Karpas-422 (cell line): ENCODE measurements around the gene LCP2. TPM values are rescaled to one million over a fixed set of nuclear protein-coding genes. Genes with fewer than 3 reads are reported as not detected.

ENCODE experiments used
- DNase-seq: peaks from one replicate; pipeline ENCODE4 v3.0.0-alpha.2; 2015
- H2AFZ ChIP-seq: fragments of 200-600 bp; sonication (generic); 2 replicates; pipeline ENCODE4 v1.6.1; 2014; ENCODE audit warnings: antibody characterized with exemption, low read length, mixed read lengths
- H3K27ac ChIP-seq: fragments of 200-600 bp; sonication (generic); 2 replicates; pipeline ENCODE4 v1.5.1; 2014; ENCODE audit warnings: mild to moderate bottlenecking, low read length, moderate library complexity
- H3K27me3 ChIP-seq: fragments of 200-600 bp; sonication (generic); 2 replicates; pipeline ENCODE4 v1.6.1; 2014; ENCODE audit warnings: low read length, mixed read lengths
- H3K36me3 ChIP-seq: fragments of 200-600 bp; sonication (generic); 2 replicates; pipeline ENCODE4 v1.6.1; 2014; ENCODE audit warnings: low read length, mixed read lengths; ENCODE audit not compliant: insufficient read depth
- H3K4me1 ChIP-seq: fragments of 200-600 bp; sonication (generic); 2 replicates; pipeline ENCODE4 v1.6.1; 2014; ENCODE audit warnings: mild to moderate bottlenecking, low read length, mixed read lengths
- H3K4me2 ChIP-seq: fragments of 200-600 bp; sonication (generic); 2 replicates; pipeline ENCODE4 v1.6.1; 2014; ENCODE audit warnings: low read length, low read depth, mild to moderate bottlenecking; ENCODE audit not compliant: poor library complexity, severe bottlenecking
- H3K4me3 ChIP-seq: fragments of 200-600 bp; sonication (generic); 2 replicates; pipeline ENCODE4 v1.5.1; 2014; ENCODE audit warnings: mild to moderate bottlenecking, antibody characterized with exemption, low read length, mixed read lengths
- H3K79me2 ChIP-seq: fragments of 200-600 bp; sonication (generic); 2 replicates; pipeline ENCODE4 v1.6.1; 2014; ENCODE audit warnings: mild to moderate bottlenecking, low read length, mixed read lengths
- H3K9ac ChIP-seq: fragments of 200-600 bp; sonication (generic); 2 replicates; pipeline ENCODE4 v1.6.0; 2014; ENCODE audit warnings: low read length
- H3K9me2 ChIP-seq: fragments of 200-600 bp; sonication (generic), shearing (Covaris generic); replicated peaks from 2 replicates; pipeline ENCODE4 v1.6.0; 2014; ENCODE audit warnings: mild to moderate bottlenecking, low read length, moderate library complexity; ENCODE audit not compliant: insufficient read depth
- H3K9me3 ChIP-seq: fragments of 300-700, 200-600 bp; sonication (generic); 2 replicates; pipeline ENCODE4 v1.6.1; 2014; ENCODE audit warnings: low read length, mixed read lengths
- H4K20me1 ChIP-seq: fragments of 200-600 bp; sonication (generic); 2 replicates; pipeline ENCODE4 v1.6.1; 2014; ENCODE audit warnings: mild to moderate bottlenecking, antibody characterized with exemption, low read length, low read depth; ENCODE audit not compliant: insufficient read depth
- total RNA-seq: library from RNA; depleted of rRNA; stranded (reverse); fragments of >200 nt; shearing (Covaris generic); gene quantifications from 2 replicates; pipeline ENCODE4 v1.2.3, GENCODE V29; 2014; ENCODE audit warnings: low replicate concordance

LCP2 gene
- total RNA-seq, 1 experiment from 2014 or later: 0.82 TPM

GRCh38 chr5:170283296-170283695, 14.3 kb downstream of the LCP2 start:
- H3K27ac ChIP-seq: no peak overlapping the region

GRCh38 chr5:170280011-170280493, 17.5 kb downstream of the LCP2 start:
- no peaks in the 10 kb centered on the region for H3K36me3 ChIP-seq

More at GRCh38 chr5:170283296-170283695, 14.3 kb downstream of the LCP2 start:
- H3K4me3 ChIP-seq: no peak overlapping the region
- DNase-seq: no peak
- H4K20me1 ChIP-seq: no peaks in the 10 kb centered on the region; the same call in 1 of the 2 replicates
- no peaks in the 10 kb centered on the region for H3K9me2 ChIP-seq
- H3K9ac ChIP-seq: no peak overlapping the region
- H3K4me1 ChIP-seq: peaks cover 37% of the 10 kb centered on the region
- no peaks in the 10 kb centered on the region for H3K9me3 ChIP-seq
- H2AFZ ChIP-seq: no peak overlapping the region
- no peaks in the 10 kb centered on the region for H3K36me3 ChIP-seq
- H3K79me2 ChIP-seq: no peaks in the 10 kb centered on the region
- H3K27me3 ChIP-seq: 0 out of 2 replicates have a peak, but pooled peaks cover 5% of the 10 kb centered on the region
- H3K4me2 ChIP-seq: no peak overlapping the region

GRCh38 chr5:170279459-170279817, 18.1 kb downstream of the LCP2 start:
- H3K27ac ChIP-seq: no peak overlapping the region
- H3K9ac ChIP-seq: no peak overlapping the region
- no peaks in the 10 kb centered on the region for H4K20me1 ChIP-seq
- no peak for DNase-seq
- H3K79me2 ChIP-seq: no peaks in the 10 kb centered on the region
- H3K27me3 ChIP-seq: 0 out of 2 replicates have a peak, but pooled peaks cover 5% of the 10 kb centered on the region
- H2AFZ ChIP-seq: no peak overlapping the region
- peaks cover 21% of the 10 kb centered on the region for H3K4me1 ChIP-seq
- H3K4me2 ChIP-seq: no peak overlapping the region
- no peak overlapping the region for H3K4me3 ChIP-seq
- no peaks in the 10 kb centered on the region for H3K36me3 ChIP-seq
- H3K9me2 ChIP-seq: no peaks in the 10 kb centered on the region
- no peaks in the 10 kb centered on the region for H3K9me3 ChIP-seq

More at GRCh38 chr5:170280011-170280493, 17.5 kb downstream of the LCP2 start:
- Histone ChIP-seq H2AFZ (no peak overlapping the region), H3K4me2 (no peak overlapping the region), H3K27me3 (0 out of 2 replicates have a peak, but pooled peaks cover 5% of the 10 kb centered on the region), H4K20me1 (no peaks in the 10 kb centered on the region), H3K27ac (no peak overlapping the region), H3K9me3 (no peaks in the 10 kb centered on the region), H3K79me2 (no peaks in the 10 kb centered on the region), H3K4me1 (peaks cover 21% of the 10 kb centered on the region), H3K9me2 (no peaks in the 10 kb centered on the region), H3K9ac (no peak overlapping the region), H3K4me3 (no peak overlapping the region)
- DNase-seq: no peak

GRCh38 chr5:170278611-170279458, 18.7 kb downstream of the LCP2 start:
- 0 out of 2 replicates have a peak, but pooled peaks cover 3% of the 10 kb centered on the region for H3K27me3 ChIP-seq
- no peak overlapping the region for H3K27ac ChIP-seq
- H3K36me3 ChIP-seq: no peaks in the 10 kb centered on the region
- H3K4me2 ChIP-seq: peak overlapping the region; percentile 42
- peak overlapping the region; percentile 33; the same call in 1 of the 2 replicates for H3K4me3 ChIP-seq
- peak; percentile 81 for DNase-seq
- H3K9me3 ChIP-seq: no peaks in the 10 kb centered on the region
- no peaks in the 10 kb centered on the region for H3K79me2 ChIP-seq
- no peaks in the 10 kb centered on the region for H4K20me1 ChIP-seq
- no peaks in the 10 kb centered on the region for H3K9me2 ChIP-seq
- no peak overlapping the region for H2AFZ ChIP-seq
- H3K4me1 ChIP-seq: peaks cover 26% of the 10 kb centered on the region
- H3K9ac ChIP-seq: peak overlapping the region; percentile 40

GRCh38 chr5:170277867-170278281, 19.7 kb downstream of the LCP2 start:
- Histone ChIP-seq H2AFZ (no peak overlapping the region), H3K9me3 (no peaks in the 10 kb centered on the region), H4K20me1 (no peaks in the 10 kb centered on the region), H3K4me3 (no peak overlapping the region), H3K27me3 (no peaks in the 10 kb centered on the region), H3K79me2 (no peaks in the 10 kb centered on the region), H3K36me3 (no peaks in the 10 kb centered on the region), H3K4me2 (no peak overlapping the region), H3K27ac (no peak overlapping the region), H3K9me2 (no peaks in the 10 kb centered on the region), H3K4me1 (peaks cover 30% of the 10 kb centered on the region), H3K9ac (no peak overlapping the region)
- no peak for DNase-seq

GRCh38 chr5:170276140-170276539, 21.4 kb downstream of the LCP2 start:
- Histone ChIP-seq H3K27ac (no peak overlapping the region), H3K4me3 (no peak overlapping the region), H3K36me3 (no peaks in the 10 kb centered on the region), H3K27me3 (no peaks in the 10 kb centered on the region), H3K9me3 (no peaks in the 10 kb centered on the region), H3K79me2 (no peaks in the 10 kb centered on the region), H3K4me1 (peaks cover 30% of the 10 kb centered on the region), H2AFZ (no peak overlapping the region), H3K9ac (no peak overlapping the region), H4K20me1 (no peaks in the 10 kb centered on the region), H3K4me2 (no peak overlapping the region), H3K9me2 (no peaks in the 10 kb centered on the region)
- no peak for DNase-seq

- Histone ChIP-seq H3K9me3 (no peaks in the 10 kb centered on the region), H3K4me3 (no peak overlapping the region), H3K4me1 (peaks cover 30% of the 10 kb centered on the region)
Measured at GRCh38 chr5:170275376-170275994, 22.1 kb downstream of the LCP2 start.

More at GRCh38 chr5:170275376-170275994, 22.1 kb downstream of the LCP2 start:
- H3K79me2 ChIP-seq: no peaks in the 10 kb centered on the region
- no peaks in the 10 kb centered on the region for H3K36me3 ChIP-seq
- no peaks in the 10 kb centered on the region for H3K9me2 ChIP-seq
- DNase-seq: no peak
- H3K4me2 ChIP-seq: no peak overlapping the region
- H4K20me1 ChIP-seq: no peaks in the 10 kb centered on the region
- no peak overlapping the region for H2AFZ ChIP-seq
- H3K27me3 ChIP-seq: no peaks in the 10 kb centered on the region
- H3K27ac ChIP-seq: no peak overlapping the region
- H3K9ac ChIP-seq: no peak overlapping the region
